ENCODE results near the gene CD27. TPM values are rescaled to one million over a fixed set of nuclear protein-coding genes. Genes with fewer than 3 reads are reported as not detected.
A peak's percentile ranks its signal among the peaks of the same experiment; 100 is the strongest.

The CD27 gene
- total RNA-seq, 1 donor from 2014 or later: not detected

DNA sequence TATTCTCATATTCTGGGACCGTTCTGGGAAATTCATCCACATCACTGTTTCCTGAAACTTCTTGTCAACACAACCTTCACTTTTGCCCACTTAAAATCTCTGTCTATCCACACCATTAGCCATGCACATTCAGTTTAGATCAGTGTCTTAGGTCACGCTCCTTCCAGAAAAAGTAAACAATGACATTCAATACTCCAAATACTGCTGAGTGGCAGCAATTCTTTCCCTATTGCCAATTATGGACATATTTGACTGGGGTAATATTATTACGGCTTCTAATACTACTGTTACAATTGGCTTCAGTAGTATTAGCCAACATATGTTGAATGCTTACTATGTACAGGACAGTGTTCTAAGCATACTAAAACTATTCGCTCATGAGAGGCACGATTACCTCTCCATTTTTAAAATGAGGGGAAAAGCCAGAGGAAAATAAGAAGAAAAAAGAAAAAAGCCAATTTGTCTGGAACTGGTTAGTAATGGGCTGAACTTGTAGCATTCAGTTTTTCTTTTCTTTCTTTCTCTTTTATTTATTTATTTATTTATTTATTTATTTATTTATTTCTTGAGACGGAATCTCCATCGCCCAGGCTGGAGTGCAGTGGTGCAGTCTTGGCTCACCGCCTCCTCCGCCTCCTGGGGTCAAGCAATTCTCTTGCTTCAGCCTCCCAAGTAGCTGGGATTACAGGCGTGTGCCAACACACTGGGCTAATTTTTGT lies 37.4 kb upstream of the CD27 start:
- no peak for TF ChIP-seq CTCF (IDR thresholded peaks at IDR 0.05; ENCODE audit: insufficient read depth, low read length, severe bottlenecking)
- FAIRE-seq: no peak
- Histone ChIP-seq H3K36me3 (ENCODE audit: control insufficient read depth, insufficient read depth, low read length) (no peaks in the 10 kb centered on the region), H3K4me3 (ENCODE audit: low read depth, low read length) (no peak overlapping the region), H3K27me3 (ENCODE audit: control insufficient read depth, insufficient read depth, low read length) (no peaks in the 10 kb centered on the region)
- no peak for DNase-seq (ENCODE audit: low read depth)

- Histone ChIP-seq H3K36me3 (ENCODE audit: control insufficient read depth, insufficient read depth, low read length) (no peaks in the 10 kb centered on the region), H3K27me3 (ENCODE audit: control insufficient read depth, insufficient read depth, low read length) (no peaks in the 10 kb centered on the region), H3K4me3 (ENCODE audit: low read depth, low read length) (no peak overlapping the region)
- FAIRE-seq (no peak), DNase-seq (ENCODE audit: low read depth) (no peak)
- no peak for TF ChIP-seq CTCF (IDR thresholded peaks at IDR 0.05; ENCODE audit: insufficient read depth, low read length, severe bottlenecking)
Measured at GRCh38 chr12:6416596-6416995, 28.2 kb upstream of the CD27 start.

DNA sequence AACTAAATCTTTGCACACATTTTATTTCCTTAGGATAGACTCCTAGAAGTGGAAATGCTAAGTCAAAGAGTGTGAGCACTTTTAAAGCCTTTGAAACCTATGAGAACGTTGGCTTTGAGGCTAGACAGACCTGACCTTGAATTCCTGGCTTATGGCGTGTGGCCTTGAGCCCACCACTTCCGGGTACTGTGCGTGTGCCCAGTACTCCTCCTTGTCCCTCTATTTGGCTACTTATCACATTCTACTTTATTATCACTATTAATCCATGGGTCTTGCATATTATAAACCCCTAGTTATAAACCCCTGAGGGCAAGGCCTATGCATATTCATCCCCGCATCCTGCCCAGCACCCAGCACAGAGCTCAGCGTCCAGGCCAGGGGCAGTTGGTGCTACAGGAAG lies 26.0 kb upstream of the CD27 start:
- no peak for DNase-seq (ENCODE audit: low read depth)
- Histone ChIP-seq H3K36me3 (ENCODE audit: control insufficient read depth, insufficient read depth, low read length) (no peaks in the 10 kb centered on the region), H3K27me3 (ENCODE audit: control insufficient read depth, insufficient read depth, low read length) (no peaks in the 10 kb centered on the region), H3K4me3 (ENCODE audit: low read depth, low read length) (no peak overlapping the region)
- no peak for TF ChIP-seq CTCF (IDR thresholded peaks at IDR 0.05; ENCODE audit: insufficient read depth, low read length, severe bottlenecking)
- no peak for FAIRE-seq

- DNase-seq (ENCODE audit: low read depth) (peak; percentile 22), FAIRE-seq (no peak)
- no peak for TF ChIP-seq CTCF (IDR thresholded peaks at IDR 0.05; ENCODE audit: insufficient read depth, low read length, severe bottlenecking)
Measured at GRCh38 chr12:6420364-6420763, 24.4 kb upstream of the CD27 start.

DNA sequence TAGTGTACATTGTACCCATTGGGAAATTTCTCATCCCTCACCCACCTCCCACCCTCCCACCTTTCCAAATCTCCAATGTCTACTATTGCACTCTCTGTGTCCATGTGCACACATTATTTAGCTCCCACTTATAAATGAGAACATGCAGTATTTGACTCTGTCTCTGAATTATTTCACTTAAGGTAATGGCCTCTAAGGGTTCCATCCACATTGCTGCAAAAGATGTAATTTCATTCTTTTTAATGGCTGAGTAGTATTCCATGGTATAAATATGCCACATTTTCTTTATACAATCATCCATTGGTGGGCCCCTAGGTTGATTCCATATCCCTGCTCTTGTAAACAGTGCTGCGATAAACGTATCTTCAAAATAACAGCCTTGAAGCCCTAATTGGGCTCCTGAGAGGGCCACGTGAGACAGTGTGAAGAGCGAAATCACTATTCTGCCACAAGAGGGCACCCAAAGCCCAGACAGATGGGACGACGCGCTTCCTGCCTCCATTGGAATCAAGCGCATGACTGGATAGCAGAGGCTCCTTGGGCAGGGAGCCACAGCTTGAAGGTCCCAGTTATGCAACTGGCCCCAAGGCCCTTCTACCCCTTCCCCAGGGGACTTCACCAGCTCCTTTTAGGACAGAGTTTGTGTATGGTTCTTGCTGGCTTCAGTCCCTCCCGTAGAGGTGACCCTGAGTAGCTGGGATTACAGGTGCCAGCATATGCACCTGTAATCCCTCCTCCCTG lies 21.3 kb upstream of the CD27 start:
- peak; percentile 82 for DNase-seq (ENCODE audit: low read depth)
- no peak overlapping the region for H3K4me3 ChIP-seq (ENCODE audit: low read depth, low read length)
- H3K36me3 ChIP-seq (ENCODE audit: control insufficient read depth, insufficient read depth, low read length): no peaks in the 10 kb centered on the region
- peak; percentile 60 for FAIRE-seq
- H3K27me3 ChIP-seq (ENCODE audit: control insufficient read depth, insufficient read depth, low read length): no peaks in the 10 kb centered on the region
- TF ChIP-seq CTCF (IDR thresholded peaks at IDR 0.05; ENCODE audit: insufficient read depth, low read length, severe bottlenecking): peak; percentile 85

More at GRCh38 chr12:6420364-6420763, 24.4 kb upstream of the CD27 start:
- no peaks in the 10 kb centered on the region for H3K36me3 ChIP-seq (ENCODE audit: control insufficient read depth, insufficient read depth, low read length)
- no peak overlapping the region for H3K4me3 ChIP-seq (ENCODE audit: low read depth, low read length)
- no peaks in the 10 kb centered on the region for H3K27me3 ChIP-seq (ENCODE audit: control insufficient read depth, insufficient read depth, low read length)
